ENCODE results near the gene NAP1L5. TPM values are rescaled to one million over a fixed set of nuclear protein-coding genes. Genes with fewer than 3 reads are reported as not detected.
A peak's percentile ranks its signal among the peaks of the same experiment; 100 is the strongest.

NAP1L5 gene
- total RNA-seq, 1 donor from 2014 or later, result 5.5 TPM

DNA sequence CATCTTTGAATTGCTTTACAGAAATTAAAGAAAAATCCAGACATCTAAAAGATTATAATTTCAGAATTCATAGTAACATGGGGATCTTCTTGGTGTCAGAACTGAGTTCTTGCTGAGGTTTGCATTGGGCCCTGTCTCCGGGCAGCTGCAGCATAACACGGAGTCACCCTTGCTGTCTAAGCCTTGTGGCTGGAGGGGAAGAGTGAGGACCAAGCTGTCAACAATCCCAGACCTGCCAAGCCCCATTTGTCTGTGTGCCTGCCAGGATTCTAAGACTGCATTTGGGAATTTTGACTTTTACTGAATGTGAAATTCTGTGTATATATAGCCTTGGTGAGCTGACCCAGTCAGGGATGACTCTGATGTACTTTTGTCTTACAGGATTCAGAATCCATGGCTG, 25.2 kb upstream of the NAP1L5 start:
- DNase-seq (ENCODE audit: extremely low read depth, low read depth, low spot score), result no peak

DNA sequence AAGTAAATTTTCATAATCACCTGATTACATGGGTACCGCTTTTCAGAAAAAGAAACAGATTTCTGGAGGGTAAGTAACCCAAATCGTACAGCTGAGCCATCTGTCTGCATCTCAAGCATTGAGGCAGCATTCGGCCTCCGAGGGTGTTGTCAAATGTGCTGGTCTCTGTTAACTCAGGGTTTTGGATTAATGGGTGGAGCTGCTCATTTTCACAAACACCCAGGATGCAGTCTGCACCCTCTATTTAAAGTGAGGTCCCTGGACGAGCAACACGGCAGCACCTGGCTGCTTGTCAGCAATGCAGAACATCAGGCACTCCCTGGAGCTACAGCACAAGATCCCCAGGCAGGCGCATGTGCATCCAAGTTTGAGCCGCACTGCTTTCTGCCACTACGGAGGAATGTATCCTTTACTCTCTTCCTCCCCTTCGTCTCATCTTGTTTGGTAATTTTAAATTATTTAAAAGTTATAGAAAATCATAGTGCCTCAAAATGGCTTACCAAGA, 24.7 kb upstream of the NAP1L5 start:
- no peak for DNase-seq (ENCODE audit: extremely low read depth, low read depth, low spot score)

DNA sequence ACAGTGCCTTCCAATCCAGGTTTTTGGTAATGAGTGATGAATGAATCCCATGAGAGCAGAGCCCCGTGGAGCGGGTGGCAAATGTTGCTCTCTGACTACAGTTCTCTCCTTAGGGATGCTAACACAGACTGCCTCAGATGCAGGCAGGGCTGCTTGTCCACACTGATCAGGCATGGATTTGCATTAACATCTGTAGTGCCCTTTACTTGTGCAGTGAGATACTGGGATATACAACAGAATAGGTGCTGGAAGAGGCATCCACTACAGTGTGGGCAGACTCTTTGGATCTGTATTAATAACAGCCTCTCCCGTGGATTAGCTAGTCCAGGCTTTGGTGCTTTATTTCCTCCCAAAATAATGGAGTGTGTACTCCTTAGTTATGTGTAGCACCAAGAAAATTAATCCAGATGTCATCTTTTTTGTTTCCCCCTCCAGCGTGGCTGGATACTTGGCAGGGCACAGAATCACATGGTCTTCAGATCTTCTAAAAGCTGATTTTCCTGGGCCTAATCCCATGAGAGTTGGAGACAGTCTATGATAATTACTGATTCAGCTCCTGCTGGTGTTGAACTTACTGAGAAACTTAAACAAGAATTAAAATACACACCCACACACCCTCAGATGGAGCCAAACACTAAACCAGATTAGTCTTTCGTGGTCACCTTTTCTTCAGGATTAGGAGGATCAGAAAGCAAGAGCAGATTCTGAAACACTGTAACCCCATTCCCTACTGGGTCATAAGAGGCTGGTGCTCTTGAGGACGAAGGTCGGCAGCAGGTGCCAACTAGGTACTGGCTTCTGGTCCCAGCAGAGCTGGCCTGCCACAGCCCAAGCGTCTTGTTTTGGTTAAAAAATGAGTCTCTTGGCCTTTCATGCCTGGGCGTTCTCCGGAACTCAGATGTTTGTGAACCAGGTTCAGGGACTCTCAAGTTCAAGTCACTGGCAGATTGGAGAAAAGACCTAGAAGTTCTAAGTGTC, 23.1 kb upstream of the NAP1L5 start:
- no peak for DNase-seq (ENCODE audit: extremely low read depth, low read depth, low spot score)

DNA sequence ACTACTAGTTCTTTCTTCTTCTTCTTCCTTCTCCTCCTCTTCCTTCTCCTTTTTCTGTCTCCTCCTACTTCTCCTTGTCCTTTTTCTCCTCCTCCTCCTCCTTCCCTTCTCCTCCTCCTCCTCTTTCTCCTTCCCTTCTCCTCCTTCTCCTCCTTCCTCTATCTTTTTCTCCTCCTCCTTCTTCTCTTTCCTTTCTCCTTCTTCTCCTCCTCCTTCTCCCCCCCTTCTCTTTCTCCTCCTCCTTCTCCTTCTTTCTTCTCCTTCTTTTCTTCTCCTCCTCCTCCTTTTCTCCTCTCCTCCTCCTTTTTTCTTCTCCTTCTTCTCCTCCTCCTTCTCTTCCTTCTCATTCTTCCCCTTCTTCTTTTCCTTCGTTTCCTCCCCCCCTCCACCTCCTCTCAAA, 21.8 kb upstream of the NAP1L5 start:
- no peak for DNase-seq (ENCODE audit: extremely low read depth, low read depth, low spot score)

DNA sequence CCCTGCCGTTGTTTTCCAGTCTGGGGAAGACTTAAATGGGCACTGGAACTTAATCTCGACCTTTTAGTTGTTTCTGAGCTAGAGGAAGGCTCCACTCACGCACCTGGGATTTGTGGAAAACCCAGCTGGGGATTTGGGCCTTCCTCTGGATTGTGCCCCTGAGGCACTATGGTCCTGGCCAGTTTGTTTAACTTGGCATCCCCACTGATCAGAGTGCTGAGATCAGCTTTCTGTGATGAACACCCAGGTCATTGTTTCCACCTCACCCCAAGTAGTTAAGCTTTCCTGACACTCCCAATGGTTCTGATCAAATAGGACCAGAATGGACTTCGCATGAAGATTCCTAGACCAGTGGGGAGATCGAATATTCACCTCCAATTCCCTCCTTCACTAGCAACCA, 20.5 kb upstream of the NAP1L5 start:
- DNase-seq (ENCODE audit: extremely low read depth, low read depth, low spot score), result no peak

DNA sequence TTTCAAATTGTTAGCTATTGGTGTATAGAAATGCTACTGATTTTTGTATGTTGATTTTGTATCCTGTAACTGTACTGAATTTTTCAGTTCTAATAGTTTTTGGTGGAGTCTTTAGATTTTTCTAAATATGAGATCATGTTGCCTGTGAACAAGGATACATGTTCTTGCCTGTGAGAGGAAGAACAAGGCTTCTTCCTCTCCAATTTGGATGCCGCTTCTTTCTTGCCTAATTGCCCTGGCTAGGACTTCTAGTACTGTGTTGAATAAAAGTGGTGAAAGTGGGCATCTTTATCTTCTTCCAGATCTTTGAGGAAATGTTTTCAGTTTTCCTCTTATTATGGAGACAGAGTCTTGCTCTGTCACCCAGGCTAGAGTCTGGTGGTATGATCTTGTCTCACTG, 16.2 kb upstream of the NAP1L5 start:
- no peak for DNase-seq (ENCODE audit: extremely low read depth, low read depth, low spot score)

DNA sequence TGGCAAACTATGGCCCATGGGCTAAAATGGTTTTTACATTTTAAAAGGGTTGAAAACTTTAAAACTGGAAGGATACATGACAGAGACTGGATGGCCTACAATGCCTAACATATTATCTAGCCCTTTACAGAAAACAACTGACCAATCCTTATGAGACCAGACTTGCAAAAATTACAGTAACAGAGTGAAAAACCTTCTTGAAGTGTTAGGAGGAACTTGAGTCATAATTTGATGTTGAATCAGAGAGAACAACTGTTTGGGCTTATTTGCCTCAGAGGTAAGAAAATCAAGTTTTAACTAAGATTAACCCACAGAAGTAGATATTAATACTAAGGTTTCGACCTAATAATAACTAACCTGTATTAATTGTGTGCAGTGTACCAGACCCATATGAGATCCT, 12.4 kb upstream of the NAP1L5 start:
- no peak for DNase-seq (ENCODE audit: extremely low read depth, low read depth, low spot score)

DNA sequence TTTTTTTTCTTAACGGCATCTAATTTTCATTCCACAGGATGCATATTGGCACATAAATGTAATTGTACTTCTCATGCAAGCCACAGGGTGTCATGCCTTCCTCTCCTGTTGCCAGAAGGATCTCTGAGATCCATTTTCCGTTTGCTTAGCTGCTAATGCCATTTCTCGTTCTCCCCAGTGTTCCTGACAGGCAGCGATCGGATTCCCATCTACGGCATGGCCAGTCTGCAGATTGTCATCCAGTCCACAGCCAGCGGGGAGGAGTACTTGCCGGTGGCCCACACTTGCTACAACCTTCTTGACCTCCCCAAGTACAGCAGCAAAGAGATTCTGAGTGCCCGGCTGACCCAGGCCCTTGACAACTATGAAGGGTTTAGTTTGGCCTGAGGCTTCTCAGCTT, 8.9 kb upstream of the NAP1L5 start:
- no peak for DNase-seq (ENCODE audit: extremely low read depth, low read depth, low spot score)

DNA sequence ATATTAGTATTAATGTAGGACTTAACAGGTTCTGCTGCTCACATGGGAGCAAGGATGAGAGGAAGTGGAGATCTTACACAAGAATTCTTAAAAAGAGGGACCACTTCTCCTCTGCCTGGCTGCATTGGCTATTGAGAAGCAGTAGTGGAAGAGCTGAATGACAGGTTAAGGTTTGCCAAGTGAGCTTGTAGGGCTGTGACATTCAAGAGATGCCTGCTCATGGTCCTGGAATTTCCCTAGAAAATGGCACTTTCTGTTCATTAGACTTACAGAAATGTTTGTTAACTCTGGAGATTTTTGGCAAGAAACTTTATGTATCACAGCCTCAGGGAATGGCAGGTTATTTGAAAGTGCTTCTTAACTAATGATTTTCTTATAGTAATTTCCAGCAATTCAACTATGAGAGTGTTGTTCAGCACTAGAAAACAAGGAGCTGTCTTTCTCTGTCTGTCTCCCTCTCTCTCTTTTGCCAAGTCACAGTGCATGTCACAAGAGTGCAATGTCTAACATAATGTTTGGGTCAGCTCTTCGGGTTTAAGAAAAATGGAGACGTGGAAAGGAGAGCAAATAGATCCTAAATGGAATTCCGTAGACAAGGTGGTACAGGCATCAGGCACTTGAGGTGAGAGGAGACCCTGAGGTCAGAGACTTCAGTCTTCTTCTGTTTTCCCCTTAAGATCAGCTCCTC, 8.3 kb upstream of the NAP1L5 start:
- no peak for DNase-seq (ENCODE audit: extremely low read depth, low read depth, low spot score)

DNA sequence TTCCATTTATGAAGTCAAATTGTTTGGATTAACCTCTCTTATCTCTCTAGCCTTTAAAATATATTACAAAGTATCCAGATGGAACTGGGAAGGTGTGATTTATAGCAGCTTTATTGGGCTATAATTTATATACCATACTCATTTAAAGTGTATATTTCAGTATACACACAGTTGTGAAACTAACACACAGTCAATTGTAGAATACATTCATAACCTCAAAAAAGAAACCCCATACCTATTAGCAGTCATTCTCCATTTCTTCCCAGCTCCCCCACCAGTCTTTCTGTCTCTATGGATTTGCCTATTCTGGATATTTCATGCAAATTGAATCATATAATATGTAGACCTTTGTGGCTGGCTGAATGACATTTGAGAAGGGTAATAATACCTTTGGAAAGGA, 7.6 kb upstream of the NAP1L5 start:
- no peak for DNase-seq (ENCODE audit: extremely low read depth, low read depth, low spot score)

DNA sequence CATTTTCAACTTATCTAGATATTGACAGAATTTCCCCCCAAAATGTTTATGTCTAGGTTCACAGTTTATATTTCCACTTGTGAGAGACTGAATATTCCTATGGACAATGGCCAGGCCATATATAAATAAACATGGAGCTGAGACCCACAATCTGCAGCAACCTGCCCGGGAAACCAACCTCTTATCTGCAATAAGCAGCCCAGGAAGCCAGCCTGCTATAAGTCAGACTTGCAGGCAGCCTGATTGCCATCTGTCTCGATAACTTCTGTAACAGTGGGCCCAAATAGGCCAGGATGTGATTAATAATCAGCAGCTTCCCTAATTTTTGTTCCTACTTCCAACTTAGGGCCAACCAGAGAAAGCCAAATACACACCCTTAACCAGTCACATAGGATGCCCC, 5.2 kb upstream of the NAP1L5 start:
- no peak for DNase-seq (ENCODE audit: extremely low read depth, low read depth, low spot score)

DNA sequence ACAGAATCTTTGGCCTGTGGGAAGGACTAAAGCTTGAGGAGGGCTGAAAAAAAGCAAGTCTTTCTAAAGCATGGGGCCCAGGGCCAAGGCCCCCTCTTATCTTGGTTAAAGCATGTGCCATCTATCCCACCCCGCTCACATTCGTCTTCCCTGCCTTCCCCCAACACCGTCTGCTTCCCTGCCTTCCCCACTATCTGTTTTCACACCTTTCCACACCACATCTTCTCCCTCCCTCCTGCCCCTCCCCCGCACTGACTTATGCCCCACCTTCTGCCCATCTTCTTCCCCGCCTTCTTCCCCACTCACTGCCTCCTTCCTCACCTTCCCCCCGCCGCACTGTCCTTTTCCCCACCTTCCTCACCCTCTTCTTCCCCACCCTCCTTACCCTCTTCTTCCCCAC, 890 bp upstream of the NAP1L5 start:
- DNase-seq (ENCODE audit: extremely low read depth, low read depth, low spot score), result no peak

DNA sequence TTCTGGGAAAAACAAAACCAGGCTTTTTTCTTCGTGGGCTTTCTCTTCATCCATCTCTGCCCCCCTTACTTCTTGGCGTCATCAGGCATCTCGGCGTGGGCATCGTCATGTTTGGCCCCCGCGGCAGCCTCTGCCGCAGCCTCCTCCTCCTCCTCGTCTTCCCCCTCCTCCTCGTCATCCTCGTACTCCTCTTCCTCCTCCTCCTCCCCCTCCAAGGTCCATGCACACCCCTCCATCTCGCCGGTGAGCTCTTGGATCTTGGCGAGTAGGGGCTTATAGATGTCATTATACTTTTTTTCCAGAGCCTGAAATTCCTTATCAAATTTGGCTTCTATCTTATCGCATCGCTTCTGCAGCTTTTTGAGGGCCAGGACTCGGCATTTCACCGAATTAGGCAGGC, 488 bp downstream of the NAP1L5 start:
- no peak for DNase-seq (ENCODE audit: extremely low read depth, low read depth, low spot score)

DNA sequence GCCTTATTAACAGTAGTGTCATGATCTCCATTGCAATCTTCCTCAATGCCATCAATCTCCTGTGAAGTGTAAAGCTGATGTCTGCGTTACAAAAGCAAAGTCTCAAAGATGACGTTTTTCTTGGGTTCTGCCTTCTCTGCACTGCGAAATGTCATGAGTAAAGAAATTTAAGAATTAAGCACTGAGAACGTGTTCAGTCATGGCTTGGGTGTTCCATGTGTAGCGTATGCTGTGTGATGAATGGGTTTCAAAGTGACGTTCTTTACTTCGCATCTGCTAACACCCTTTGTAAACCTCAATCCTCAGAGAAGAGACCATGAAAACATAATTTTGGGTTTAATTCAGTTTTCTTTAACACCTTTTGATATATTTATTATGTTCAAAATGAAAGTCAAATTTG, 999 bp downstream of the NAP1L5 start:
- DNase-seq (ENCODE audit: extremely low read depth, low read depth, low spot score), result no peak

DNA sequence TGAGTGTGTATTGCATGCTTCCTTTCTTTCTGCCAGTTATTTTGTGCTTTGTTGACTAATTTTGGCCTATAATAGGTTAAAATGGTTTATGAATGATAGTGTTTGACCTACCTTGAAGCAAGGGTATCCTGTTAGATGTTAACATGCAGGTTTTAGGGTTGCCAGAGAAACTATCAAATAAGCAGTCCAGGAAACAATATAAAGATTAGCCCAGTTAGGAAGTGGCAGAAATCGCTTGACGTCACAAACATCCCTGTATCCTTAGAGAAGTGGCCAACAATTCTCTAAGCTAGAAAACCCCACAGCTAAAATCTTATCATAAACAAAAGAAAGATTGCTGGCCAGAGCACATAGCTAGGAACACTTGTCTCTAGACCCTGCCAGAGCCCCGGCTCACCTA, 3.8 kb downstream of the NAP1L5 start:
- peak; percentile 61 for DNase-seq (ENCODE audit: extremely low read depth, low read depth, low spot score)

DNA sequence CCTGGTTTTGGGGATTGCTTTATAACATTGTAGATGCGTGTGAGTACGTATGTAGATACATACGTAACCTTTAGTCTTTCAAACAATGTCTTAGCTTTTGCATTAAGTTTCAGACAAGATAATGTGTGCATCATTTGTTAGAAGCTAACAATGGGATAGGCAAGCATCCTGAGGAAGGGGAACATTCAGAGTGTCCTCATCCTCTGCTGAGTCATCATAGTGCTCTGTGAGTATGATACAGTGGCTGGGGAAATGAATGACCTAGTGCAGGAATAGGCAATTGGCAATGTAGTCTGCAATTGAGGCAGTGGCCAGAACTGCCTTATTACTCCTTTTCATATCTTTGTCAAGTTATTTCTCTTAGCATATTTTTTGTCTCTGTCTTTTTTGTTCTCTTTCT, 7.3 kb downstream of the NAP1L5 start:
- DNase-seq (ENCODE audit: extremely low read depth, low read depth, low spot score), result no peak

DNA sequence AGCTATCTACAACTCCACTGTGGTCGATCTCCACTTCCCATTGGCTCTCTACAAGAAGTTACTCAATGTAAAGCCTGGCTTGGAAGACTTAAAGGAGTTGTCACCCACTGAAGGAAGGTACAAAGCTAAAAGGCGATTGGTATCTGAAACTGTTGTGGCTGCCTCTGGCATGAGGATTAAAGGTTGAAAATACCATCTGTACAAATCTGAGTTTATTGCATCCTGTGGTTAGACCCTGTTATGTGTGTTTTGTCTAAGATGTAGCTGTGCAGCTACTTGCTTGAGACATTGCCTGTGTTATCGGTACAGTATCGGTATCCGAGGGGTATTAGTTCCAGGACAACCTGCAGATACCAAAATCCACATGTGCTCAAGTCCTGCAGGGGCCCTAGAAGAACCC, 16.4 kb downstream of the NAP1L5 start:
- no peak for DNase-seq (ENCODE audit: extremely low read depth, low read depth, low spot score)

DNA sequence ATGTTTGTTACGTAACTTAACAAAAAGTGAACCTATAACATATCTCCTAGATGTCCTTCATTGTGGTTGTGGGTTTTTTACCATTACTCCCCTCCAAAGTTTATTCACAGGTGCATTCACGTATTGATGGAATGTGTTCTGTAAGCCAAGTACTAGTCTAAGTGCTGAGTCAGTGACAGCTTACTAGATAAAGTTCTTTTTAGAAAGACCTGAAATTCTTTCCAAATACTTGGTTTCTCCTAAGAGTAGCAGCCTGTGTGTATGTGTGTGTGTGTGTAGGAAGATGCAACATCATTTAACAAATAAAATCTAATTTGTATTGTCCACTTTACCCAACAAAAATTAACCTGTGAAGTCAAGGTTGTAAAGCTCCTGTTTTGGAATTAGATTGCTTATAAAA, 22.1 kb downstream of the NAP1L5 start:
- DNase-seq (ENCODE audit: extremely low read depth, low read depth, low spot score), result no peak

DNA sequence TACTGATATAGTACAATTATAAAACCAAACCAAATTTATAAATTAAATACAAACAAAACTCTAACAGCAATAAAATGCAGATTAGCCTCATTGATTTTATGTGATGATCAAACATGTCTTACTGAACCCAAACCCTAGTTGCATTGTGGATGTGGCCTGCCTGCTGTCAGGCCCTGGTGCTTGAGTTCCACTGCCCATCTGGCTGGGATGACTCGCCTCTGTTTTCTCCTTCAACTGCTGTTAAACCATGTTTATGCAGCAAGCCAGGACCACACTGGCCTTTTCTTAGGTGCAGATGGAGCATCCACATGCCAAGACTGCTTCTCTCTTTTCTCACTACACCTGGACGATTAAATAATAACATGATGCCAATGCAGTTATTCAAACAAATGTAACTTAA, 22.6 kb downstream of the NAP1L5 start:
- DNase-seq (ENCODE audit: extremely low read depth, low read depth, low spot score), result no peak

DNA sequence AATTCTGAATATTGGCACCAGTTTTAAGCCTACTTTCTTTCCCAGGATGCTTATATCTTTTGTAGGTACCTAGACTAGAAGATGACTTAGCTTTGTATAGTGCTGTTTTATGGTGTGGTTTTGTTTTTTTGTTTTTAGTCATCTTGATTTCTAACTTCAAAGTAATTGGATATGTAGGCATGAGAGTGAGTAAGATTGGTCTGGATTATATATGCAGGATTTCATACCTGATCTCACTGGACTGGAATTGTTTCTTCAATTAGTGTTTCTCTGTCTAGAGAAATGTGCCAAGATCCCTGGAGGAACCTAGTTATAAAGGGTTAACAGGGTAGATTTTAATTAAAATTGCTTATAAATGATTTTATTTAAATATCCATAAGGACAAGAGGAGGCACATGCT, 23.1 kb downstream of the NAP1L5 start:
- no peak for DNase-seq (ENCODE audit: extremely low read depth, low read depth, low spot score)

DNA sequence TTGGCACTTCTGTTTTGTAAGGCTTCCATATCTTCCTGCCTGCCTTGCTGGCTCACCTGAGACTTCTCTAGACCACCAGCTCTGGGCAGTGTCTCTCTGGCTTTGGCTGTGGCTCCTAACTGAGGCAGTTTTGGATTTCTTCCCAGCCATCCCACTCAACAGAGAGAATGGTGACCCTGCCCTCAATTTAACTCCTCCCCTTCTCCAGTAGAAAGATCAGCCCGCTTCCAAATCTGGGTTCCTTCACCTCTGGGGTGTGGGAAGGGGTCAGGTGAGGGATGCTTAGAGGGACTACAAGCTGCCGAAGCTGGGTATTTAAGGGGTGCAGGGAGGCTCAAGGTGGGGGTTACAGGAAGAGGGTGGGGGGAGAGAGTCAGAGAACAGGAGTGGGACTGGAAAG, 23.7 kb downstream of the NAP1L5 start:
- DNase-seq (ENCODE audit: extremely low read depth, low read depth, low spot score), result no peak

DNA sequence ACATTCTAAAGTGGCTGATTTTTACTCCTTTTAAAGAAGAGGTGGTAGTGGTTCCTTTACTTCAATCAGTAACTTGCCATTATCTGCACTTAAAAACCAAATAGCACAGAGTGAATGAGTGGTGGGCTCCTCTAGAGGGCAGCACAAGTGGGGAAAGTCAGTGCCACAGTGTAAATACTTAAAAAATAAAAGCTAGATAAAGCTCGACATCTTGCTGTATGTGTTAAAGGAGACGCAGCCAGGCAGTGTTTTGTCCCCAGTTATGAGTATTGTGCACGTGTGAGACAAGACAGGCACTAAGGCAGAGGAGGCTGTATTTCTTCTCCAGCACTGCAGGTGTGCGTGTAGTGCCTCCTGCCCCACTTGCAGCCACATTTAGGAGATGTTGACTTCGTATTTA, 24.6 kb downstream of the NAP1L5 start:
- DNase-seq (ENCODE audit: extremely low read depth, low read depth, low spot score), result no peak
